WTC11 (cell line): ENCODE results near the gene CHRNB1. TPM values are rescaled to one million over a fixed set of nuclear protein-coding genes. Genes with fewer than 3 reads are reported as not detected.
A peak's percentile ranks its signal among the peaks of the same experiment; 100 is the strongest.

Source experiments
- ATAC-seq: fragments of 200-7000 bp; cut with Tn5 transposase; 2 replicates; pipeline ENCODE4 v1.10.0; 2021; ENCODE audit warnings: mild to moderate bottlenecking, moderate library complexity
- CTCF ChIA-PET: fragments of 300-600 bp; sonication (Branson Sonifier 250); formaldehyde crosslinking; loops from one replicate; lab custom pipeline; 2021; ENCODE audit warnings: antibody characterized with exemption; lab: Charles Lee
- POLR2A ChIA-PET: fragments of 350-600 bp; sonication (Branson Sonifier 250); formaldehyde crosslinking; loops from one replicate; lab custom pipeline; 2021; ENCODE audit warnings: antibody characterized with exemption; lab: Charles Lee
- DNase-seq: peaks from one replicate; pipeline ENCODE4 v3.0.0; 2021; ENCODE audit warnings: low spot score
- H3K27ac Mint-ChIP-seq: 2 replicates; pipeline ENCODE4 v1.8.0; 2021; ENCODE audit warnings: mixed read lengths
- H3K27me3 Mint-ChIP-seq: 2 replicates; pipeline ENCODE4 v1.8.0; 2021; ENCODE audit warnings: low read depth, mild to moderate bottlenecking, moderate library complexity, mixed read lengths
- H3K36me3 Mint-ChIP-seq: 2 replicates; pipeline ENCODE4 v1.8.0; 2021; ENCODE audit warnings: mixed read lengths
- H3K4me1 Mint-ChIP-seq: 2 replicates; pipeline ENCODE4 v1.8.0; 2022; ENCODE audit warnings: mixed read lengths
- H3K4me3 Mint-ChIP-seq: 2 replicates; pipeline ENCODE4 v1.8.0; 2021; ENCODE audit warnings: mild to moderate bottlenecking, moderate library complexity, mixed read lengths
- H3K9me3 Mint-ChIP-seq: 2 replicates; pipeline ENCODE4 v1.8.0; 2021; ENCODE audit warnings: mixed read lengths
- ARID4B ChIP-seq: sonication (generic); formaldehyde crosslinking; IDR thresholded peaks from 2 replicates; pipeline ENCODE4 v1.8.0; 2023; ENCODE audit warnings: missing genetic modification reagents, mild to moderate bottlenecking, borderline replicate concordance
- E2F1 ChIP-seq: sonication (generic); formaldehyde crosslinking; IDR thresholded peaks from 2 replicates; pipeline ENCODE4 v1.8.0; 2022; ENCODE audit warnings: mild to moderate bottlenecking, missing genetic modification reagents
- ESRRA ChIP-seq: sonication (generic); formaldehyde crosslinking; IDR thresholded peaks from 2 replicates; pipeline ENCODE4 v1.8.1; 2022; ENCODE audit warnings: mild to moderate bottlenecking, missing genetic modification reagents, borderline replicate concordance
- FOXP1 ChIP-seq: sonication (generic); formaldehyde crosslinking; IDR thresholded peaks from 2 replicates; pipeline ENCODE4 v1.8.0; 2022; ENCODE audit warnings: missing genetic modification reagents, mild to moderate bottlenecking, moderate library complexity, borderline replicate concordance
- GRHL2 ChIP-seq: fragments of 250-450 bp; sonication (Bioruptor Pico); IDR thresholded peaks from 2 replicates; pipeline ENCODE4 v1.8.0; 2022; ENCODE audit warnings: mild to moderate bottlenecking, moderate library complexity; ENCODE audit not compliant: insufficient replicate concordance, severe bottlenecking
- GTF2I ChIP-seq: fragments of 250-450 bp; sonication (Bioruptor Pico); conservative IDR thresholded peaks from 2 replicates; pipeline ENCODE4 v1.4.0; 2021; ENCODE audit warnings: mild to moderate bottlenecking
- HMGA2 ChIP-seq: fragments of 250-450 bp; sonication (Bioruptor Pico); IDR thresholded peaks from 2 replicates; pipeline ENCODE4 v1.4.0; 2021; ENCODE audit warnings: mild to moderate bottlenecking, moderate library complexity
- JAZF1 ChIP-seq: fragments of 250-450 bp; sonication (Bioruptor Pico); IDR thresholded peaks from 2 replicates; pipeline ENCODE4 v1.9.0; 2021; ENCODE audit warnings: moderate library complexity, mild to moderate bottlenecking, inconsistent platforms
- JUN ChIP-seq: sonication (generic); formaldehyde crosslinking; IDR thresholded peaks from 2 replicates; pipeline ENCODE4 v1.8.0; 2023; ENCODE audit warnings: mild to moderate bottlenecking, missing genetic modification reagents
- MLX ChIP-seq: sonication (generic); formaldehyde crosslinking; IDR thresholded peaks from 2 replicates; pipeline ENCODE4 v1.8.1; 2023; ENCODE audit warnings: mild to moderate bottlenecking, missing genetic modification reagents, moderate library complexity
- NR2C2 ChIP-seq: sonication (generic); formaldehyde crosslinking; IDR thresholded peaks from 2 replicates; pipeline ENCODE4 v1.8.0; 2022; ENCODE audit warnings: mild to moderate bottlenecking, missing genetic modification reagents
- OVOL2 ChIP-seq: fragments of 250-450 bp; sonication (Bioruptor Pico); IDR thresholded peaks from 2 replicates; pipeline ENCODE4 v1.9.0; 2021; ENCODE audit warnings: mild to moderate bottlenecking, borderline replicate concordance
- SP1 ChIP-seq: sonication (generic); formaldehyde crosslinking; conservative IDR thresholded peaks from 2 replicates; pipeline ENCODE4 v1.8.1; 2022; ENCODE audit warnings: missing genetic modification reagents
- STAT6 ChIP-seq: sonication (generic); formaldehyde crosslinking; conservative IDR thresholded peaks from 2 replicates; pipeline ENCODE4 v1.8.1; 2023; ENCODE audit warnings: mild to moderate bottlenecking, low read depth, missing genetic modification reagents, moderate library complexity
- TEAD4 ChIP-seq: sonication (generic); formaldehyde crosslinking; IDR thresholded peaks from 2 replicates; pipeline ENCODE4 v1.8.0; 2022; ENCODE audit warnings: mild to moderate bottlenecking, missing genetic modification reagents
- ZNF121 ChIP-seq: sonication (generic); formaldehyde crosslinking; IDR thresholded peaks from 2 replicates; pipeline ENCODE4 v1.8.0; 2023; ENCODE audit warnings: missing genetic modification reagents
- ZNF138 ChIP-seq: sonication (generic); formaldehyde crosslinking; conservative IDR thresholded peaks from 2 replicates; pipeline ENCODE4 v1.8.1; 2022; ENCODE audit warnings: mild to moderate bottlenecking, moderate library complexity, missing genetic modification reagents
- ZNF232 ChIP-seq: sonication (generic); formaldehyde crosslinking; IDR thresholded peaks from 2 replicates; pipeline ENCODE4 v1.8.0; 2022; ENCODE audit warnings: mild to moderate bottlenecking, missing genetic modification reagents
- ZNF317 ChIP-seq: sonication (generic); formaldehyde crosslinking; IDR thresholded peaks from 2 replicates; pipeline ENCODE4 v1.8.1; 2023; ENCODE audit warnings: low read depth, mild to moderate bottlenecking, moderate library complexity, missing genetic modification reagents, borderline replicate concordance
- ZNF512 ChIP-seq: sonication (generic); formaldehyde crosslinking; IDR thresholded peaks from 2 replicates; pipeline ENCODE4 v1.8.1; 2022; ENCODE audit warnings: missing genetic modification reagents, borderline replicate concordance
- ZSCAN18 ChIP-seq: fragments of 250-450 bp; sonication (Bioruptor Pico); IDR thresholded peaks from 2 replicates; pipeline ENCODE4 v2.1.2; 2022; ENCODE audit warnings: mild to moderate bottlenecking, moderate library complexity
- total RNA-seq: library from RNA; stranded (reverse); gene quantifications from 3 replicates; pipeline ENCODE4 v1.2.3, GENCODE V29; 2021

CHRNB1 gene
- total RNA-seq, 1 experiment from 2014 or later = 16.0 TPM

- Mint-ChIP-seq H3K27me3 (no peaks in the 10 kb centered on the region; the same call in 1 of the 2 replicates), H3K9me3 (no peaks in the 10 kb centered on the region), H3K27ac (no peak overlapping the region), H3K36me3 (peaks cover 9% of the 10 kb centered on the region), H3K4me1 (peaks cover 7% of the 10 kb centered on the region), H3K4me3 (no peak overlapping the region)
- POLR2A ChIA-PET = no interaction called here
- DNase-seq (no peak), ATAC-seq (no peak)
- CTCF ChIA-PET = interaction anchor here (3.9 to 4.1 kb wide), 2 partner anchors 8 to 45 kb away, joined by 21 to 59 read pairs; partner anchors contain the start of genes FGF11 and TMEM256
- no peak for TF ChIP-seq ARID4B (CRISPR knock-in tag)
- TF ChIP-seq JAZF1 (CRISPR knock-in tag) = no peak
- no peak for TF ChIP-seq GTF2I (CRISPR knock-in tag)
- no peak for TF ChIP-seq STAT6
- TF ChIP-seq FOXP1 = no peak
- TF ChIP-seq ZNF121 (CRISPR knock-in tag) = no peak
- TF ChIP-seq GRHL2 = no peak
- TF ChIP-seq ZNF317 (CRISPR knock-in tag) = no peak
- no peak for TF ChIP-seq ZNF138 (CRISPR knock-in tag)
- no peak for TF ChIP-seq TEAD4 (CRISPR knock-in tag)
- no peak for TF ChIP-seq ESRRA (CRISPR knock-in tag)
- TF ChIP-seq E2F1 (CRISPR knock-in tag) = no peak
- TF ChIP-seq JUN = no peak
- no peak for TF ChIP-seq HMGA2
- no peak for TF ChIP-seq OVOL2 (CRISPR knock-in tag)
Measured at GRCh38 chr17:7396147-7396546, 48.7 kb upstream of the CHRNB1 start.

- Mint-ChIP-seq H3K9me3 (no peaks in the 10 kb centered on the region), H3K36me3 (peaks cover 4% of the 10 kb centered on the region), H3K4me1 (peaks cover 12% of the 10 kb centered on the region), H3K27ac (no peak overlapping the region), H3K4me3 (no peak overlapping the region), H3K27me3 (no peaks in the 10 kb centered on the region; the same call in 1 of the 2 replicates)
- POLR2A ChIA-PET = interaction anchor here (0.6 kb wide), 1 partner anchor 14 kb away, joined by 4 read pairs; no protein-coding TSS in a partner anchor
- no peak for ATAC-seq
- CTCF ChIA-PET = interaction anchor here (0.6 to 2.0 kb wide), 6 partner anchors 42 to 1600 kb away, joined by 3 to 9 read pairs (median 4); partner anchors contain the start of genes ACAP1 and SLC2A4
- TF ChIP-seq MLX (CRISPR knock-in tag) = no peak
- peak; percentile 84 for TF ChIP-seq ZNF121 (CRISPR knock-in tag)
- TF ChIP-seq SP1 (CRISPR knock-in tag) = no peak
- no peak for TF ChIP-seq NR2C2 (CRISPR knock-in tag)
- TF ChIP-seq ZNF512 = no peak
- TF ChIP-seq JAZF1 (CRISPR knock-in tag) = no peak
- TF ChIP-seq ZNF232 = no peak
- no peak for TF ChIP-seq ZSCAN18 (CRISPR knock-in tag)
- no peak for DNase-seq
Measured at GRCh38 chr17:7398612-7399011, 46.2 kb upstream of the CHRNB1 start.
